Parathyroid adenoma (tissue), 2 donors: Measurements from ENCODE around the gene NAA38.

Experiments
- H2AFZ ChIP-seq: fragments of 300-600 bp; sonication (generic); one replicate; pipeline ENCODE4 v1.7.0; 2017; ENCODE audit warnings: antibody characterized with exemption, mild to moderate bottlenecking
- H3K27ac ChIP-seq: fragments of 300-600 bp; sonication (generic); one replicate; pipeline ENCODE4 v1.7.0; 2017
- H3K27me3 ChIP-seq: fragments of 300-600 bp; sonication (generic); one replicate; pipeline ENCODE4 v1.7.0; 2017; ENCODE audit warnings: low read length; ENCODE audit not compliant: control insufficient read depth, insufficient read depth
- H3K36me3 ChIP-seq: fragments of 300-600 bp; sonication (generic); one replicate; pipeline ENCODE4 v1.7.0; 2017; ENCODE audit warnings: low read length; ENCODE audit not compliant: control insufficient read depth, insufficient read depth
- H3K4me1 ChIP-seq: fragments of 300-600 bp; sonication (generic); one replicate; pipeline ENCODE4 v1.7.0; 2017; ENCODE audit warnings: control low read depth
- H3K4me2 ChIP-seq: fragments of 300-600 bp; sonication (generic); one replicate; pipeline ENCODE4 v1.7.0; 2017; ENCODE audit warnings: low read length
- H3K4me3 ChIP-seq: fragments of 300-600 bp; sonication (generic); one replicate; pipeline ENCODE4 v1.7.0; 2017; ENCODE audit warnings: low read depth, low read length
- H3K79me2 ChIP-seq: fragments of 300-600 bp; sonication (generic); one replicate; pipeline ENCODE4 v1.7.0; 2017; ENCODE audit warnings: control low read depth
- H3K9ac ChIP-seq: fragments of 300-600 bp; sonication (generic); one replicate; pipeline ENCODE4 v1.7.0; 2017; ENCODE audit warnings: mild to moderate bottlenecking
- H3K9me3 ChIP-seq: fragments of 300-600 bp; sonication (generic); one replicate; pipeline ENCODE4 v1.7.0; 2017; ENCODE audit warnings: low read length; ENCODE audit not compliant: control insufficient read depth
- CTCF ChIP-seq: fragments of 300-600 bp; sonication (generic); IDR thresholded peaks from one replicate; pipeline ENCODE4 v1.7.0; 2017; ENCODE audit warnings: antibody characterized with exemption, mild to moderate bottlenecking
- donor health status: primary hyperparathyroidism.

Gene NAA38

DNA sequence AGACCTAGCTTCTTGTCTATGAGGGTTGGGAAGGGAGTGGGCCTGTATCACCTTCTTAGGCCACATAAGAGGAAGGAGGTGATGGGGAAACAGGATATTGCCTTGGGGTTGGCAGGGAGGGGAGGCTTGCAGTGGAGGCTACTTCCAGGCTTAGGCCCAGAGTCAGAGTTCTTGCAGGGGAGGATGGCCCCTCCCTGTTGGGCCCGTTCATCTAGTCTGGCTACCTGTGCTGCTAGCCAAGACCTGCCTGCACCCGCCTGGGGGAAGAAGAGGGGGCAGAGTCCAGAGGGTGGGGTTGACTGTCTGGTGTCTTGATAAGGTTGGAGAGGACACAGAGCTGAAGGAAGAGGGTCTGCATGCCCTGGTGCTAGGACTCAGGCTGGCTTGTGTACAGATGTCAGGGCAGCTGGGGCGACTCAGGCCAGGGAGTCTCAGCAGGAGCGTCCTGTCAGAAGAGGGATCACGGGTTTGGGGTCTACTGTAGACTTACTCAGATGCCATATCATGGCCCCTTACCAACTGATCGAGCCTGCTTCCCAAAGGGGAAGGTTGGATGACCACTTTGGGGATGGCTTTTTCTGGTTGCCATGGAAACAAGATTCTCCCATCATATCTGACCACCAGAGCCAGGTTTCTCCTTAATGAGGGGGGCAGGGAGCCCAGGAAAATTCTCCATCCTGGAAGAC is 18.0 kb downstream of the NAA38 start:
- H2AFZ ChIP-seq, result no peak overlapping the region
- peaks cover 9% of the 10 kb centered on the region for H3K79me2 ChIP-seq
- H3K27ac ChIP-seq, result peak overlapping the region; percentile 13
- peaks cover 25% of the 10 kb centered on the region for H3K4me1 ChIP-seq
- H3K4me2 ChIP-seq, result no peak overlapping the region
- H3K27me3 ChIP-seq, result no peaks in the 10 kb centered on the region
- TF ChIP-seq CTCF, result no peak
- H3K4me3 ChIP-seq, result no peak overlapping the region
- H3K9me3 ChIP-seq, result no peaks in the 10 kb centered on the region
- H3K9ac ChIP-seq, result no peak overlapping the region
- no peaks in the 10 kb centered on the region for H3K36me3 ChIP-seq

GRCh38 chr17:7838090-7839075 is 19.0 kb downstream of the NAA38 start:
- Histone ChIP-seq H3K27ac (peak overlapping the region; percentile 99), H3K4me1 (peaks cover 28% of the 10 kb centered on the region)

GRCh38 chr17:7837408-7838088 is 19.8 kb downstream of the NAA38 start:
- Histone ChIP-seq H3K79me2 (peaks cover 9% of the 10 kb centered on the region), H3K27me3 (no peaks in the 10 kb centered on the region), H2AFZ (no peak overlapping the region), H3K4me3 (peak overlapping the region; percentile 96), H3K9me3 (no peaks in the 10 kb centered on the region), H3K4me1 (peaks cover 31% of the 10 kb centered on the region), H3K27ac (peak overlapping the region; percentile 99), H3K4me2 (peak overlapping the region; percentile 98), H3K9ac (no peak overlapping the region), H3K36me3 (no peaks in the 10 kb centered on the region)
- TF ChIP-seq CTCF, result no peak

More at GRCh38 chr17:7838090-7839075, 19.0 kb downstream of the NAA38 start:
- TF ChIP-seq CTCF, result no peak
- Histone ChIP-seq H3K4me2 (peak overlapping the region; percentile 98), H3K4me3 (no peak overlapping the region), H3K9me3 (no peaks in the 10 kb centered on the region), H3K9ac (no peak overlapping the region), H3K36me3 (no peaks in the 10 kb centered on the region), H3K79me2 (peaks cover 7% of the 10 kb centered on the region), H2AFZ (no peak overlapping the region), H3K27me3 (no peaks in the 10 kb centered on the region)

DNA sequence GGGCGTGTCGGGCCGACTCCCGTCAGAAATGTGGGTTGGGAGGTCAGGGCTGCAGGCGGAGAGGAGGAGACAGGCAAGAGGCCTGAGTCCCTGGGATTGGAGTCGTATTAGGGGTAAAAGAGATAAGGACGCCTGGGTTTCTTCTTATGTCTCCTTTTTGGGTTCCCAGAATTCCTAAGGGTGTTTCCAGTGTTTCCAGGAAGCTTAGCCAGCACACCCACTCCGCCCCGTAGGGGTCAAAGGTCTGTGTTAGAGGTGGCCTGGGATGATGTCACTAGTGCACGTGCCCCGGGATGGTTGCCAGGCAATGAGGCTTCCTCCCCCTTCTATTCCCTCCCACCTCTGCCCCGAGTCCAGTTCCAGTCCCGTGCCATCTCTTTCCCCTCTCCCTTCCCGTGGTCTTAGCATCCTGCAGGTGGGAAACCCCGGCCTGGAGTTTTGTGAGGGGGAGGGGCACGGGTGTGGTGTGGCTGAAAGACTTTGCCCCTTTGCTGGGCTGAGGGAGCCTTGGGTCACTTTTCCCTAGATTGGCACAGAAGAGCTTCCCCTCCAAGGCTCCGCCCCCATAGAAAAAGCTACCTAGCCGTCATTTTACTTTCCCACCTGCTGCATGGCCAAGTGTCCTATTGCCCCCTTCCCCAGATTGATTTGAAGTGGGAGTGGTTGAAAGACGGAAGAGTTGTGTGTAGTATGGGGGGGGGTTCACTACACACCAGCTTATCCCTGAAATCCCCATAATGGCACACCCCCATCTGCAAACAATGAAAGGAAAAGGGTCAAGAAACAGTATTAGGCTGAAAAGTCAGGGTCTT is 20.6 kb downstream of the NAA38 start:
- Histone ChIP-seq H3K4me2 (peak overlapping the region; percentile 98), H3K9me3 (no peaks in the 10 kb centered on the region), H3K27me3 (no peaks in the 10 kb centered on the region), H3K4me3 (peak overlapping the region; percentile 96), H3K4me1 (peaks cover 31% of the 10 kb centered on the region), H3K36me3 (no peaks in the 10 kb centered on the region), H3K9ac (peak overlapping the region; percentile 94), H2AFZ (peak overlapping the region; percentile 86), H3K79me2 (peaks cover 9% of the 10 kb centered on the region), H3K27ac (peak overlapping the region; percentile 99)
- TF ChIP-seq CTCF, result no peak
